SIG-M5 treated with dmso at 0.1 percent for 504 hours (cell line): ENCODE data around the gene TBC1D14.
"Not testable (repeated sequence)": the region's sequence is repeated elsewhere in the genome, so short reads cannot be mapped to it uniquely, and the experiment has no call there.

ENCODE experiments used
- DNase-seq: peaks from one replicate; lab custom pipeline; 2025; ENCODE audit not compliant: unreplicated experiment; lab: John Stamatoyannopoulos, UW

Gene TBC1D14

DNA sequence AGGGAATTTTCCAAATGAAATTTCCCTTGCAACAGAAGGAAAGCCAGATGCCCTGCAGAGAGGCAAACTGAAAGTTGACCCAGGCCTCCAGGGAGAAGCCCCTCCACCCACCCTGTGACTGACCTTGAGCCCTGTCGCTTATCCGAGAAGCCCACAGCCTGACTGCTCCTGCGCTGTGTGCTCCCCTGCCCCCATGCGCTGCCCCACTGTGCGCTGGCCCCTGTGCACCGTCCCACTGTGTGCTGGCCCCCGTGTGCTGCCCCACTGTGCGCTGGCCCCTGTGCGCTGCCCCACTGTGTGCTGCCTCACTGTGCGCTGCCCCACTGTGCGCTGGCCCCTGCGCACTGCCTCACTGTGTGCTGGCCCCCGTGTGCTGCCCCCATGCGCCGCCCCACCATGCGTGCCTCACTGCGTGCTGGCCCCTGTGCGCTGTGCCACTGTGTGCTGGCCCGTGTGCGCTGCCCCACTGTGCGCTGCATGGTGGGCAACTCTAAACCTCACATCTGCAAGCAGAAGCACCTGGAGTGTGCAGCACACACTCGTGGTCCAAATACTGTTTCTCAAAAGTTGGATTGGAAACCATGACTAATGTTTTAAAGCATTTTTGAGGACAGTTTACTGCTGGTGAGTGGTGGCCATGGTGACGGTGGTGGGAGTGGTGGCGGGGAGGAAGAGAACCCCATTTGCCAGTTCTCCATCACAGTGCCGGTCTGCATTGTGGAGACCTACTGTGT is 166.5 kb downstream of the TBC1D14 start:
- no peak for DNase-seq

DNA sequence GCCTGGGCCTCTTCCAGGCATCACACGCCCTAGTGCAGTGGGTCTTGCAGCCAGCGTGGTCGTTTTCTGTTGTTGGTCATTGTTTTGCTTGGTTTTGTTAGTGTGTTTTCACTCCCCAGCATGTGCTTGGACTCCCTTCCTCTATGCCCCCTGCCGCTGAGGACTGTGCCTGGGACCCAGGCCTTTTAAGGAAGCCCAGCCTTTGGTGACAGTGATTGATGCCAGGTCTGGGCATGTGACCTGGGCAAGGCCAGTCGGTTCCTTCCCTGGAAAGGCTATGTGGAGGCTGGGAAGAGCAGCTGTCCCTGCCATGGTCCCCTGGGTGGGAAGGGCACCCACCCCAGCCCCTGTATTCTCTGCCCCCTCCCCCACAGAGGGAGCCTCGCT is 167.1 kb downstream of the TBC1D14 start:
- no peak for DNase-seq

DNA sequence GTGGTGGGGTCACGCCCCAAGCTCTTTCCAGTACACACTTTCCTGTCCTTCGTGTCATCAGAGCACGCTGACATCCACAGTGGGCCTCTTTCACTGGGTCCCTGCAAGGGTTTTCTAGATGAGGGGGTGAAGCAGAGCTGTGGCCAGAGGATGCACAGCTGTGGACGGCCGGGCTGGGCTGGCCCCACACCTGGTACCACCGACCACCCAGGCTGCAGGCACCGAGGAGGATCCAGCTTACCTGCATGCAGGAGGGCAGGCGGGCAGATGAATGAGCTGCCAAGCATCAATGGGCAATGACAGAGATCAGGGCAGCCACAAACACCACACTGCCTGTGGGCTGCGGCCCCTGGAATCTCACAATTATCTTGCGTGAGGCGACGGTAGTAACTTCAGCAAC is 167.7 kb downstream of the TBC1D14 start:
- DNase-seq = no peak

DNA sequence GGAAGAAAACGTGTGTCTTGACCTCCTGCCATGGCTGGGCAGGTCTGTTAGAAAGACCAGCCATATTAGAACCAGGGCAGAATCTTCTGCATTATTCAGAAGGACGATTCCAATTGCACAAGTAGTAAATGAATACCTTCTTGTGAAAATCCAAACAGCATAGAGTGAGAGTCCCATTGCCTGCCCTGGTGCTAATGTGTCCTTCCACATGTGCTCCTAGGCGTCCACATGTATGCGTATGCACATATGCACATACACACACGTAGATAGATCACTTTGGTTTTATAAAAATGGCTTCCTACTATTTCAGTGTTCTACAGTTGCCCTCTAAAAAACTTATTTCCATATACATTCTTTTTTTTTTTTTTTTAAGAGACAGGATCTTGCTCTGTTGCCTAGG is 168.4 kb downstream of the TBC1D14 start:
- DNase-seq = no peak

DNA sequence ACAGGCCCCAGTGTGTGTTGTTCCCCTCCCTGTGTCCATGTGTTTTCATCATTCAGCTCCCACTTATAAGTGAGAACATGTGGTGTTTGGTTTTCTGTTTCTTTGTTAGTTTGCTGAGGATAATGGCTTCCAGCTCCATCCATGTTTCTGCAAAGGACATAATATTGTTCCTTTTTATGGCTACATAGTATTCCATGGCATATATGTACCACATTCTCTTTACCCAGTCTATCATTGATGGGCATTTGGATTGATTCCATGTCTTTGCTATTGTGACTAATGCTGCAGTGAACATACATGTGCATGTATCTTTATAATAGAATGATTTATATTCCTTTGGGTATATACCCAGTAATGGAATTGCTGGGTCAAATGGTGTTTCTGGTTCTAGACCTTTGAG is 169.9 kb downstream of the TBC1D14 start:
- DNase-seq = not testable (repeated sequence)

DNA sequence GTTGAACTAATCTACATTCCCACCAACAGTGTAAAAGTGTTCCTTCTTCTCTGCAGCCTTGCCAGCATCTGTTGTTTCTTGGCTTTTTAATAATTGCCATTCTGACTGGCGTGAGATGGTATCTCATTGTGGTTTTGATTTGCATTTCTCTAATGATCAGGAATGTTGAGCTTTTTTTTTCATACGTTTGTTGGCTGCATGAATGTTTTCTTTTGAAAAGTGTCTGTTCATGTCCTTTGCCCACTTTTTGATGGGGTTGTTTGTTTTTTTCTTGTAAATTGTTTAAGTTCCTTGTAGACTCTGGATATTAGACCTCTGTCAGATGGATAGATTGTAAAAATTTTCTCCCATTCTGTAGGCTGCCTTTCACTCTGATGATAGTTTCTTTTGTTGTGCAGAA is 170.3 kb downstream of the TBC1D14 start:
- DNase-seq = not testable (repeated sequence)
